Panc1 (cell line): Measurements from ENCODE around the gene OAS1.

ENCODE experiments used
- CTCF ChIP-seq: fragments of 450-650 bp; IDR thresholded peaks from 2 replicates; pipeline ENCODE4 v1.5.1; 2017; ENCODE audit warnings: mild to moderate bottlenecking
- SIN3A ChIP-seq: IDR thresholded peaks from 2 replicates; pipeline ENCODE4 v1.6.1; 2012; ENCODE audit warnings: low read depth, mild to moderate bottlenecking, low read length, moderate library complexity, borderline replicate concordance; ENCODE audit not compliant: insufficient read depth

GRCh38 chr12:112950701-112951100, 43.9 kb downstream of the OAS1 start:
- TF ChIP-seq CTCF (no peak), SIN3A (no peak)
